ENCODE measurements around the gene GARIN3.
"Not testable (repeated sequence)": the region's sequence is repeated elsewhere in the genome, so short reads cannot be mapped to it uniquely, and the experiment has no call there.

GARIN3 gene

GRCh38 chr5:157196045-157196444 lies 30.0 kb upstream of the GARIN3 start:
- in situ Hi-C loops (cut with MboI; ENCODE audit: low sequenced_read_pairs, unreplicated experiment), result no loop called here
- no peak for TF ChIP-seq CTCF (IDR thresholded peaks at IDR 0.05; ENCODE audit: borderline replicate concordance, control extremely low read depth, extremely low read depth, insufficient read depth, missing control alignments)
- no peak for DNase-seq (ENCODE audit: low spot score)

- TF ChIP-seq CTCF (IDR thresholded peaks at IDR 0.05; ENCODE audit: borderline replicate concordance, control extremely low read depth, extremely low read depth, insufficient read depth, missing control alignments), result no peak
- in situ Hi-C loops (cut with MboI; ENCODE audit: low sequenced_read_pairs, unreplicated experiment), result no loop called here
- no peak for DNase-seq (ENCODE audit: low spot score)
Measured at GRCh38 chr5:157193699-157194424, 27.8 kb upstream of the GARIN3 start.

- no peak for DNase-seq (ENCODE audit: low spot score)
- in situ Hi-C loops (cut with MboI; ENCODE audit: low sequenced_read_pairs, unreplicated experiment), result no loop called here
- no peak for TF ChIP-seq CTCF (IDR thresholded peaks at IDR 0.05; ENCODE audit: borderline replicate concordance, control extremely low read depth, extremely low read depth, insufficient read depth, missing control alignments)
Measured at GRCh38 chr5:157189223-157189622, 23.2 kb upstream of the GARIN3 start.

GRCh38 chr5:157188270-157188669 lies 22.2 kb upstream of the GARIN3 start:
- in situ Hi-C loops (cut with MboI; ENCODE audit: low sequenced_read_pairs, unreplicated experiment), result no loop called here
- DNase-seq (ENCODE audit: low spot score), result no peak
- TF ChIP-seq CTCF (IDR thresholded peaks at IDR 0.05; ENCODE audit: borderline replicate concordance, control extremely low read depth, extremely low read depth, insufficient read depth, missing control alignments), result no peak

GRCh38 chr5:157187046-157187754 lies 21.1 kb upstream of the GARIN3 start:
- no peak for TF ChIP-seq CTCF (IDR thresholded peaks at IDR 0.05; ENCODE audit: borderline replicate concordance, control extremely low read depth, extremely low read depth, insufficient read depth, missing control alignments)
- in situ Hi-C loops (cut with MboI; ENCODE audit: low sequenced_read_pairs, unreplicated experiment), result no loop called here
- no peak for DNase-seq (ENCODE audit: low spot score)

- TF ChIP-seq CTCF (IDR thresholded peaks at IDR 0.05; ENCODE audit: borderline replicate concordance, control extremely low read depth, extremely low read depth, insufficient read depth, missing control alignments), result no peak
- no peak for DNase-seq (ENCODE audit: low spot score)
- in situ Hi-C loops (cut with MboI; ENCODE audit: low sequenced_read_pairs, unreplicated experiment), result no loop called here
Measured at GRCh38 chr5:157186309-157187045, 20.4 kb upstream of the GARIN3 start.

- in situ Hi-C loops (cut with MboI; ENCODE audit: low sequenced_read_pairs, unreplicated experiment), result not testable (repeated sequence)
Measured at GRCh38 chr5:157185122-157185521, 19.1 kb upstream of the GARIN3 start.

More at GRCh38 chr5:157185122-157185521, 19.1 kb upstream of the GARIN3 start:
- DNase-seq (ENCODE audit: low spot score), result not testable (repeated sequence)
